Measurements from ENCODE around the gene PAPPA. TPM values are rescaled to one million over a fixed set of nuclear protein-coding genes. Genes with fewer than 3 reads are reported as not detected.

PAPPA gene
- total and polyA plus RNA-seq, 2 of the 8 experiments (the other 6 are each of a cell fraction or from before 2014, with no cell fraction given) = 0.18 to 0.63 TPM

DNA sequence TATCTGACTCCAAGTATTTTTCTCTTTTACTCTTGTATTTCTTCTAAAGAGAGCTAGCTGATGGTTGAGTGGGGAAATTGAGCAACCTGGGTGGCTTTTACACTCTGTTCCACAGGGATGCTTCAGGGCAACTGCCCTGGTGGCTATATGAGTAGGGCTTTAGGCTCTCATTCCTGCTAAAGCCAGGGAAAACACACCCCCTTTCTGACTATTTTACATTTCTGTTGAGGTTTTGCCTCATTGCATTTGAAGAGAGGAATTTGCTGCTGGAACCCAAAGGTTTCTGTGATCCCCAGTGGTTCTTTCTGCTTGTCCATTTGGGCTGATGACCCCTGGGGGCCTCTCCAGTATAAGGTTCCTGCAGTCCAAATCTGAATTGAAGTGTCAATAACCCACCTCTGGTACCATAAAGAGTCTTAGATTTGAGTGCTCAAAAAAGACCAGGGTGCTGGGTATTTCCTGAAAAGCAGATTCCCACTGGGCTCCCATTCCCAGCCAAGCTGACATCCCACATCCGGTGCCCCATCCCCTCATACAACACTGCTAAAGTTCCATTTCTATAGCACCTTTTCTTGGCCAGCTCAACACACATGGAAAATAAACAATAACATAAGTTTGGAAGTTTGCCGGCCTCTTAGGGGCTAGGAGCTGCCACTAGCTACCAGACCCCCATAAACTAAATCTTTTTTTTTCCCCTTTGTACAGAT lies 59.5 kb downstream of the PAPPA start:
- Histone ChIP-seq H4K91ac (replicated peaks; ENCODE audit: insufficient read length, low read length) (no peak overlapping the region), H3K4me3 (ENCODE audit: extremely low read depth in 1 of 4, insufficient read depth in 2 of 4, low read depth in 3 of 4, low read length in 4 of 4) (no peak overlapping the region), H2BK15ac (ENCODE audit: low read length) (no peak overlapping the region), H4K8ac (ENCODE audit: extremely low read depth, insufficient read depth, low read length) (no peak overlapping the region), H3K18ac (ENCODE audit: extremely low read depth, low read length) (no peak overlapping the region), H3K27me3 (replicated peaks in 1 of 4; ENCODE audit: control insufficient read depth in 3 of 4, extremely low read depth in 1 of 4, insufficient read depth in 3 of 4, low read length in 3 of 4) (no peaks in the 10 kb centered on the region), H3K36me3 (ENCODE audit: control insufficient read depth in 2 of 4, insufficient read depth in 4 of 4, low read length in 3 of 4) (no peaks in the 10 kb centered on the region), H3K9ac (replicated peaks in 1 of 4; ENCODE audit: extremely low read depth in 1 of 4, low read depth in 3 of 4, low read length in 3 of 4) (no peak overlapping the region), H3K4me1 (replicated peaks in 1 of 4; ENCODE audit: control insufficient read depth in 3 of 4, insufficient read depth in 4 of 4, low read length in 3 of 4) (peaks cover 0 to 3% (median 1%) of the 10 kb centered on the region in 4 experiments; a peak in 2 of 7 replicates), H2BK12ac (ENCODE audit: low read depth, low read length) (no peak overlapping the region), H2BK5ac (ENCODE audit: low read depth, low read length) (no peak overlapping the region), H3K27ac (ENCODE audit: low read depth, low read length) (no peak overlapping the region), H3K79me1 (ENCODE audit: low read depth, low read length) (no peaks in the 10 kb centered on the region), H4K20me1 (replicated peaks in 1 of 2; ENCODE audit: control insufficient read depth in 1 of 2, insufficient read depth in 2 of 2, low read length in 2 of 2) (no peaks in the 10 kb centered on the region), H3K4me2 (ENCODE audit: insufficient read depth in 1 of 2, low read depth in 2 of 2, low read length in 2 of 2) (0 out of 4 replicates have a peak overlapping the region, but pooled peaks of 1 of the 2 experiments have one; percentile 8), H2AFZ (ENCODE audit: low read length) (no peak overlapping the region), H3K23ac (ENCODE audit: insufficient read length) (no peak overlapping the region), H4K5ac (ENCODE audit: insufficient read length, low read depth, low read length) (no peak overlapping the region), H2BK120ac (replicated peaks; ENCODE audit: low read depth, low read length) (no peak overlapping the region), H3K9me3 (ENCODE audit: insufficient read depth in 2 of 2, low read depth in 1 of 2, low read length in 1 of 2) (no peaks in the 10 kb centered on the region), H2AK5ac (ENCODE audit: low read depth, low read length) (no peak overlapping the region), H2BK20ac (ENCODE audit: low read length) (no peak overlapping the region), H3K79me2 (ENCODE audit: control insufficient read depth in 1 of 2, insufficient read depth in 2 of 2, low read length in 2 of 2) (no peaks in the 10 kb centered on the region), H3K4ac (replicated peaks; ENCODE audit: insufficient read length, low read depth, low read length) (no peak overlapping the region), H3K23me2 (ENCODE audit: low read depth, low read length) (no peaks in the 10 kb centered on the region), H3K56ac (replicated peaks; ENCODE audit: insufficient read length, low read depth, low read length) (no peak overlapping the region), H3K14ac (ENCODE audit: insufficient read length) (no peak overlapping the region)
- whole genome bisulfite sequencing, 2 experiments (ENCODE audit: extremely low coverage in 1 of 2, insufficient coverage in 1 of 2, insufficient read length in 1 of 2, insufficient replicate concordance in 2 of 2, low coverage in 1 of 2, low lambda C conversion rate in 2 of 2, missing lambda C conversion rate in 1 of 2) = 76% methylated on average over 2 of the region's 2 CpGs; no CpG with 5 or more reads in 1 of the 2 experiments
- CTCF ChIA-PET (ENCODE audit: partially characterized antibody) = interaction anchor here (0.7 to 1.4 kb wide), 5 partner anchors 24 to 377 kb away, joined by 3 to 4 read pairs (median 3); no protein-coding TSS in a partner anchor
- POLR2A ChIA-PET (ENCODE audit: partially characterized antibody) = interaction anchor here (0.6 to 1.1 kb wide), 2 partner anchors 12 to 21 kb away, joined by 3 read pairs; no protein-coding TSS in a partner anchor
- DNase-seq (ENCODE audit: low read depth in 1 of 2, low spot score in 2 of 2) (no peak), FAIRE-seq (peak; percentile 19)
- TF ChIP-seq CBX5 (IDR thresholded peaks at IDR 0.05; ENCODE audit: low read depth, low read length) (no peak), TAF7 (optimal IDR thresholded peaks at IDR 0.05; ENCODE audit: borderline replicate concordance, low read depth, low read length) (no peak), RNF2 (IDR thresholded peaks at IDR 0.05; ENCODE audit: borderline replicate concordance, low read depth, low read length, missing control alignments, poor library complexity, severe bottlenecking) (no peak), JUND (IDR thresholded peaks at IDR 0.05; ENCODE audit: low read length) (no peak), POLR2AphosphoS5 (IDR thresholded peaks at IDR 0.05; ENCODE audit: low read depth, low read length) (no peak), KDM4A (IDR thresholded peaks at IDR 0.05; ENCODE audit: low read depth, low read length, severe bottlenecking) (no peak), SUZ12 (IDR thresholded peaks at IDR 0.05; ENCODE audit: low read length) (no peak), NANOG (IDR thresholded peaks at IDR 0.05; ENCODE audit: insufficient read depth, low read depth, low read length, poor library complexity, severe bottlenecking) (no peak), CEBPB (IDR thresholded peaks at IDR 0.05; ENCODE audit: low read depth, low read length) (no peak)
- TF ChIP-seq, protein P1, sequence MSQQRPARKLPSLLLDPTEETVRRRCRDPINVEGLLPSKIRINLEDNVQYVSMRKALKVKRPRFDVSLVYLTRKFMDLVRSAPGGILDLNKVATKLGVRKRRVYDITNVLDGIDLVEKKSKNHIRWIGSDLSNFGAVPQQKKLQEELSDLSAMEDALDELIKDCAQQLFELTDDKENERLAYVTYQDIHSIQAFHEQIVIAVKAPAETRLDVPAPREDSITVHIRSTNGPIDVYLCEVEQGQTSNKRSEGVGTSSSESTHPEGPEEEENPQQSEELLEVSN (IDR thresholded peaks at IDR 0.05) = no peak

Data from H1 (cell line).